Measurements from ENCODE around the gene STK39. TPM values are rescaled to one million over a fixed set of nuclear protein-coding genes. Genes with fewer than 3 reads are reported as not detected.

STK39 gene
- total and polyA plus RNA-seq, 2 of the 4 experiments (the other 2 are of a cell fraction): 11.8 to 16.4 TPM

DNA sequence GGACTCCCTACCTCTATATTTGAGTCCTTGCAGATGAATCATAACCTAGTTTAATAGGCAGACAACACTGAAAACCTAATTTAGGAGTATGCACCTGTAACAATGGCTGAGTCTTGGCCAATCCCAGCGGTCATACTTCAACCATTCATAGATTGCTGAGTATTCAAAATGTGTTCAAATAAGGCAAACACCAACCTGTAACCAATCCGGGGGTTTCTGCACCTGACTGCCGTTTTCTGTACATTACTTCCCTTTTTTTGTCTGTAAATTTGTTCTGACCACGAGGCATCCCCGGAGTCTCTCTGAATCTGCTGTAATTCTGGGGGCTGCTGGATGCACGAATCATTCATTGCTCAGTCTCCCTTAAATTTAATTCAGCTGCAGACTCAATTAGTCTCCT, 338.6 kb downstream of the STK39 start:
- no peak overlapping the region for H3K4me2 ChIP-seq (ENCODE audit: low read depth, low read length)
- no peak overlapping the region for H3K4me3 ChIP-seq (ENCODE audit: insufficient read depth, low read depth, low read length)
- no peak overlapping the region for H4K91ac ChIP-seq (ENCODE audit: insufficient read depth, low read depth, low read length)
- in situ Hi-C loops (cut with MboI; ENCODE audit: low sequenced_read_pairs): no loop called here
- dilution Hi-C loops (cut with HindIII; ENCODE audit: low sequenced_read_pairs, unreplicated experiment): no loop called here
- ATAC-seq (ENCODE audit: low read depth): no peak
- no peaks in the 10 kb centered on the region for H4K20me1 ChIP-seq (ENCODE audit: insufficient read depth, low read length)
- no peak overlapping the region for H2AK9ac ChIP-seq (replicated peaks; ENCODE audit: low read depth, low read length, poor library complexity)
- H2BK20ac ChIP-seq (ENCODE audit: low read depth, low read length): no peak overlapping the region
- no peak overlapping the region for H3K4ac ChIP-seq (ENCODE audit: low read depth, low read length)
- ChIA-PET CTCF (interaction anchor here (0.6 kb wide), 1 partner anchor 10 kb away, joined by 3 read pairs; no protein-coding TSS in a partner anchor), POLR2A (ENCODE audit: unreplicated experiment) (no interaction called here)
- DNase-seq: no peak
- no peak overlapping the region for H3K9ac ChIP-seq (ENCODE audit: low read depth, low read length)
- no peaks in the 10 kb centered on the region for H3K4me1 ChIP-seq (ENCODE audit: control insufficient read depth, insufficient read depth, low read length)
- no peak overlapping the region for H3K27ac ChIP-seq (ENCODE audit: insufficient read depth, low read length)
- H3K36me3 ChIP-seq (ENCODE audit: control insufficient read depth, insufficient read depth, low read length): no peaks in the 10 kb centered on the region
- no peak overlapping the region for H3K23ac ChIP-seq (ENCODE audit: low read depth, low read length)
- no peaks in the 10 kb centered on the region for H3K79me1 ChIP-seq (ENCODE audit: low read depth in 1 of 2, low read length in 2 of 2)
- H3K56ac ChIP-seq (ENCODE audit: extremely low read depth, insufficient read depth, low read length): no peak overlapping the region
- H3K27me3 ChIP-seq (ENCODE audit: control insufficient read depth, insufficient read depth, low read length): no peaks in the 10 kb centered on the region
- H3K18ac ChIP-seq (ENCODE audit: low read depth, low read length): no peak overlapping the region
- H3K9me1 ChIP-seq (ENCODE audit: insufficient read depth, low read length): no peaks in the 10 kb centered on the region
- TF ChIP-seq SMC3 (IDR thresholded peaks at IDR 0.05; ENCODE audit: low read depth, low read length) (no peak), MAZ (IDR thresholded peaks at IDR 0.05; ENCODE audit: borderline replicate concordance, low read depth, low read length) (no peak), RFX5 (IDR thresholded peaks at IDR 0.05; ENCODE audit: low read depth, low read length) (no peak), POLR2A (IDR thresholded peaks at IDR 0.05; ENCODE audit: low read depth, low read length) (no peak)
- H3K14ac ChIP-seq (replicated peaks; ENCODE audit: low read depth, low read length): no peak overlapping the region
- BruUV-seq (replicated peaks): no TSS peak
- no peak overlapping the region for H2AFZ ChIP-seq (replicated peaks; ENCODE audit: low read length, poor library complexity)
- 60% methylated on average over 1 of the region's 6 CpGs; no CpG with 5 or more reads in 1 of the 2 experiments for WGBS, 2 experiments (ENCODE audit: extremely low coverage in 2 of 2, insufficient read length in 1 of 2)
- no peak overlapping the region for H2AK5ac ChIP-seq (ENCODE audit: low read depth, low read length)
- no peak overlapping the region for H4K5ac ChIP-seq (ENCODE audit: low read depth, low read length)
- H2BK120ac ChIP-seq (ENCODE audit: low read depth, low read length): no peak overlapping the region
- H2BK15ac ChIP-seq (ENCODE audit: low read depth, low read length): no peak overlapping the region
- intact Hi-C loops (cut with micrococcal nuclease): no loop called here
- no peaks in the 10 kb centered on the region for H3K9me3 ChIP-seq (ENCODE audit: control insufficient read depth, insufficient read depth, low read length)
- H4K8ac ChIP-seq (ENCODE audit: low read depth in 2 of 2, low read length in 2 of 2): no peak overlapping the region
- no peak overlapping the region for H2BK5ac ChIP-seq (ENCODE audit: low read depth, low read length, poor library complexity, severe bottlenecking)
